HG03439 (cell line): Measurements from ENCODE around the gene CCDC24.
A peak's percentile ranks its signal among the peaks of the same experiment; 100 is the strongest.

ENCODE experiments used
- ATAC-seq: cut with Tn5 transposase; IDR thresholded peaks from one replicate; pipeline ENCODE4 v1.9.1; 2021; ENCODE audit warnings: mild to moderate bottlenecking, moderate library complexity; ENCODE audit not compliant: unreplicated experiment

CCDC24 gene

DNA sequence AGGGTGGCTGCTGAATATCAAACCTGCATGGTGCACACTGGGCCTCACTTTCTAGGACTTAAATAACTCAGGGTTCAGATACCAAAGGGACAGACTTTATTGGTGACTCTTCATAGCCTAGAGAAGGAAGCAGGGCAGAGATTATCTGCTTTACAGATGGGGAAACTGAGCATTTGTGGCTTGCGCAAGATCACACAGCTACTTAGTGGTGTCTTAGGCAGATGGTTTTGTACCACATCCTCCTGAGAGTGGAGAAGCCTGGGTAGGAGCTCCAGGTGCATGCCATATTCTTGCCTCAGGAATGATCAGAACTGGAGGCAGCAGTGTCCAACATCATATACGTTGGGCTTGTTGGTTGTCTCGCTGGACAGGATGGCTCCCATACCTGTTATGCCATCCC, 28.4 kb upstream of the CCDC24 start:
- ATAC-seq: no peak

DNA sequence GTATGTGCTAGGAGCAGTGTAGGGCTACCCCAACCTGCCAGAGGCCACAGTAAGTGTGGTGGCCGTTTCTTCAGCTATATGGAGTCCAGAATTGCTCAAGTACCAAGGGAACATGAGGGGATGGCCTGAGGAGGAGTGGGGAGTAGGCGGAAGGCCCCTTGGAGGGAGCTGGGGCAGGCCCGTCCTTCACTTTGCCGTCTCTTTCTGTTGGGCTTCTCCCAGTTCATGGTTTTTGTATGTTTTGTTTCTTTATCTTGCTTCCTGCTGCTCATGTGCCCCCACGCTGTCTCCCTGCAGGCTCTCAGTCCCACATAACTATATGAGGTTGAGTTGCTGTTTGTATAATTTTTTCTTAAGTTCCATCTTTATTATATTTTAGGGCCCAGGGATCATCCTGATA, 27.5 kb upstream of the CCDC24 start:
- ATAC-seq: no peak

DNA sequence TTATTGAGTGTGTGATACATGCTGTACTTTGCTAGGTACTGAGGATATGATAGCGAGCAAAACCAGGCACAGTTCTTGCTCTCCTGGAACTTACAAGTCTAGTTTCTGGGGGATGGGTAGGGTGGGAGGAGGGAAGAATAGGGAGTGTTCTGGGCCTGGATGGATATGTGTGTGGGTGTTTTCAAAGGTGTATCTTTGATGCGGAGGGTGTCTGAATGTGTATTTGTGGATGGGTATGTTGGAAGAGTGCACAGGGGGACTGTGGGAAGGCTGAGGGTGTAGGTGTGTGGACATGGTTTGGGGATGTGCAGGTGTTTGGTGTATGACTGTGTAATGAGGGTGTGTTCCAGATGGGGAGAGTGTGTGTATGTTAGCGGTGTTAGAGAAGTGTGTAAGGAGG, 26.1 kb upstream of the CCDC24 start:
- no peak for ATAC-seq

DNA sequence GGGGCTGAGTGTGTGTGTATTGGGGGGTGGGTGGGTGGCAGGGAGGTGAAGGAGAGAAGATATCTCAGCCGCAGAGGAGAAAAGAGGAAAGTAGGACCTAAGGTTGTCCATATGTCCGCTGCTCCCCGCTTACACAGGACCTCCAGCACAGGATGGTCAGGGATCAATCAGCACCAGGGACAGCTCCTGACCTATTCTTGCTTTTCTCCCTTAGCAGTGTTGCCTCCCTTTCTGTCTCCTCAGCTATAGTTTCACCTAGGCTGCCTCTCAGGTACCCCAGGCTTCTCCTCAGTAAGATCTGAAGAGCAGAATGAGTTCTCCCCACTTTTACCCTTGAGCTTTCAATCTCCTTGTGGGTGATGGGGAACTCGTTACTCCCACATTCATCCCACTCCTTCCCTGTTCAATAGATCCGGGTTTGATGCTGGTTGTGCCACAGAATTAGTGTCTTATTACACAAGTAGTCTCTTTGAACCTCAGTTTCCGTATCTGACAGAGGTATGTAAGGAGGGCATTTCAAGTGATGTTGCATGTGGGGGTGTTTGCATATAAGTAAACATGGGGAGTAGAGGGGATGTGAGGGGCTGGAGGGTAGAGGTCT, 23.0 kb upstream of the CCDC24 start:
- no peak for ATAC-seq

DNA sequence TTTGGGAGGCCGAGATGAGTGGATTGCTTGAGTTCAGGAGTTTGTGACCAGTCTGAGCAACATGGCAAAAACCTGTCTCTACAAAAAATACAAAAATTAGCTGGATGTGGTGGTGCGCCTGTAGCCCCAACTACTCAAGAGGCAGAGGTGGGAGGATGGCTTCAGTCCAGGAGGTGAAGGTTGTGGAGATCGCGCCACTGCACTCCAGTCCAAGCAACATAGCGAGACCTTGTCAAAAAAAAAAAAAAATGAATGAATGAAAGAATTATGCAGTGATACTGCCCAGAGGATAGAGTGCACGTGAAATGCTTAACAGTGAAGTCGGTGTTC, 22.0 kb upstream of the CCDC24 start:
- no peak for ATAC-seq

DNA sequence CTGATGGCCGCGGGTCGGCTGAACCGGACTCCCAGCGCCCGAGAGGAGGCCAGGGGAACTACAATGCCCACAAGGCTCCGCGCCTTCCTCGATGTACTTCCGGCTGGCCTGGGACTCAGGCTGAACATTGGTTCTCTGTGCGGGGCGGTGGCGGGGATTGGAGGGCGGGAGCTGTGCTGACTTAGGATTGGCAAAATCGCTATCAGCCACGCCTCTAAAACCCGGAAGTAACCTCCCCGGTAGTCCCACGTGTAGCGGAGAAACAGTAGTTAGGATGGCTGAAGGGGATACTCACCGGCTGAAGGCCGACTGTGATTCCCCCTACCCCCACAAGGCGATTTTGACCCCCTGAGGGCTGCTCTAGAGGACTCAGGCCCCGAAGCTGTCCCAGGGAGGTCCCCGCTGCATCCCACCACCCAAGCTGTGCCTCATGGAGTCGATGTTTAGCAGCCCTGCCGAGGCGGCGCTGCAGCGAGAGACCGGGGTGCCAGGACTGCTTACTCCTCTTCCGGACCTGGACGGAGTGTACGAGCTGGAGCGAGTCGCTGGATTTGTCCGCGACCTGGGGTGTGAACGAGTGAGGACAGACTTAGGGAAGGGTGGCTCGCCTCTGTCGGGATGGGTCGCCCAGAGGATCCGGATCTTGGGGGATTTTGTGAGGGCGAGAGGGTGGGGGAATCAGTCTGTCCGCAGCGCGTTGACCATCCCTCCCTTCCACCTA, 21.5 kb upstream of the CCDC24 start, which contains the start of gene DPH2:
TSS of gene DPH2 (plus strand) at position 265 of the 721 bp plus-strand sequence. CDS start at position 431, 166 bp downstream.
- peak; percentile 66 for ATAC-seq

DNA sequence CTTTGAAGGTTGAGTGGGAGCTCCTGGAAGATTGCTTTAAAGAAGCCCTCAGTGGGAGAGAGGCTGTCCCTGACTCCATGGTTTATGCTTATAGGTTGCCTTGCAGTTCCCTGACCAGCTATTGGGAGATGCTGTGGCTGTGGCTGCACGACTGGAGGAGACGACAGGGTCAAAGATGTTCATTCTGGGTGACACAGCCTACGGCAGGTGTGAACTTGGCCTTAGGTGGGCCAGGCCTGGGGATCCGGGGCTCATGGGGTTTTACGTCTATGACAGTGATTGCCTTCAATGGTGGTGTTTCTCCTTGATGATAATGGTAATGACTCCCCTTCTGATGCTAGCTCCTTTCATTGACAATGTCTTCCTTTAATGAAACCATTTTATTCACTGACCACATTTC, 20.9 kb upstream of the CCDC24 start:
- ATAC-seq: no peak

DNA sequence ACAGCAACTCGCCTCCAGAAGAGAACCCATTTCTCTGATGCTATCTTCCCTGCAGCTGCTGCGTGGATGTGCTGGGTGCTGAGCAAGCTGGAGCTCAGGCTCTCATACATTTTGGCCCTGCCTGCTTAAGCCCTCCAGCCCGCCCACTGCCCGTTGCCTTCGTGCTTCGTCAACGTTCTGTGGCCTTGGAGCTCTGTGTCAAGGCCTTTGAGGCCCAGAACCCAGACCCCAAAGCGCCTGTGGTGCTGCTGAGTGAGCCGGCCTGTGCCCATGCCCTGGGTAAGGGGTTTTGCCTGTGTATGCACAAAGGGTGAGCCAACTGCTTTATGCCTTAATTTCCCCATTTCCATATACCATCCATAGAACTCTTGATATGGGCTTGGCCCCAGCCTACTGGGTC, 20.5 kb upstream of the CCDC24 start:
- no peak for ATAC-seq

DNA sequence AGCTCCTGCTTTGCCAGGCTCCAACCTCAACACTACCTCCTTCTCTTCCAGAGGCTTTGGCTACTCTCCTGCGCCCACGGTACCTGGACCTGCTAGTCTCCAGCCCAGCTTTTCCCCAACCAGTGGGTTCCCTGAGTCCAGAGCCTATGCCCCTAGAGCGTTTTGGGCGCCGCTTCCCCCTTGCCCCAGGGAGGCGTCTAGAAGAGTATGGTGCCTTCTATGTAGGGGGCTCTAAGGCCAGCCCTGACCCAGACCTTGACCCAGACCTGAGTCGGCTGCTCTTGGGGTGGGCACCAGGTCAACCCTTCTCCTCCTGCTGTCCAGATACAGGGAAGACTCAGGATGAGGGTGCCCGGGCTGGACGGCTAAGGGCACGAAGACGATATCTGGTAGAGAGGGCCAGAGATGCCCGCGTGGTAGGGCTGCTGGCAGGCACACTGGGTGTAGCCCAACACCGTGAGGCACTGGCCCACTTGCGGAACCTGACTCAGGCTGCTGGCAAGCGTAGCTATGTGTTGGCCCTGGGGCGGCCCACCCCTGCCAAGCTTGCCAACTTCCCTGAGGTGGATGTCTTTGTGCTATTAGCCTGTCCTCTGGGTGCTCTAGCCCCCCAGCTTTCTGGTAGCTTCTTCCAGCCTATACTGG, 19.9 kb upstream of the CCDC24 start:
- no peak for ATAC-seq

DNA sequence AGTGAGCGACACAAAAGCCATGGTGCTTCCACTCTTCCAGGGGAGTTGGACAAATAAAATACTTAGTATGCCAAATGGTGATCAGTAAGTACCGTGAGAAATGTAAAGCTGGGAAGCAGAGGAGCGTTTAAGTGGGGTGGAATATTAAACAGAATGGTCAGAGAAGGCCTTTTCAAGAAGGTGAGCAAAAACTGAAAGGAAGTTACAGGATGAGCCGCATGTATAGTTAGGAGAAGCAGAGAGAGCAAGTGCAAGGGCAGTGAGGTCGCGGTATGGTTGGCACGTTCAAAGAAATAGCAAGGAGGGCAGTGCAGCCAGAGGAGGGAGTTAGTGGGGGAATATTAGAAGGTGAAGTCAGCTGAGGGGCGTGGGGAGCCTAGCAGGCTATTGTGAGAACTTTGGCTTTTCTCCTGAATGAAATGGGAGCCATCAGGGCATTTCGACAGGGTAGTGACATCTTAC, 17.4 kb upstream of the CCDC24 start:
- ATAC-seq: no peak

DNA sequence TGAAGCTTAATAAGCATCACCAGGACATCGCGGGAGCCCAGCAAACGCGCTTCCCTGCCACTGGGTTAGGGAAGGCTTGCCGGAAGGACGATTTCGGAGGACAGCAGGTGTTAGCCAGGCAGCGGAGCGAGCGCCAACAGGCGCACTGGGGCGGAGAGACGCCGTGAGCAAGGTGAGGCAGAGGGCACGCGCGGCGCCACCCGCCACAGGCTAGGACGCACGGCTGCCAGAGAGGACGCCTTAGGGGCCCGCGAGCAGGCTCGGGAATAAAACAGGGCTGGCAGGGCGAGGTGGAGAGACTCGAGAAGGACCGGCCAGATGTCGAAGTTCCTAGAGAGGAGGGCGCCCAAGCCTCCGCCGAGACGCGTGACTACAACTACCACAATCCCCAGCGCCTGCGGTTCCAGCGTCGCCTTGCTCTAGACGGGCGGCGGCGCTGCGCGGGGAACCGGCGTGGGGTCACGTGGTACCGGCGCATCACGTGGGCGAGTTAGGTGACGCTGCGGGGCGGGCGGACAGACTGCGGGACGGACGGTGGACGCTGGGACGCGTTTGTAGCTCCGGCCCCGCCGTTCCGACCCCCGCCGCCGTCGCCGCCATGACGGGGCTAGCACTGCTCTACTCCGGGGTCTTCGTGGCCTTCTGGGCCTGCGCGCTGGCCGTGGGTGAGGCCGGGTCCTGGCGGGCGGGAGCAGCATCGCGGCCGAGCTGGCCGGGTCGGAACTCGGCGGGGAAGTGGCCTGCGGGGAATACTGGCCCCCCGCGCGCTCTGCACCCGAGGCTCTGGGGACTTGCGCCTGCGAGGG, 16.8 kb upstream of the CCDC24 start, which contains the start of gene ATP6V0B:
TSS of gene ATP6V0B (plus strand) at position 518 of the 806 bp plus-strand sequence. CDS start at position 599, 81 bp downstream.
- peak; percentile 63 for ATAC-seq

DNA sequence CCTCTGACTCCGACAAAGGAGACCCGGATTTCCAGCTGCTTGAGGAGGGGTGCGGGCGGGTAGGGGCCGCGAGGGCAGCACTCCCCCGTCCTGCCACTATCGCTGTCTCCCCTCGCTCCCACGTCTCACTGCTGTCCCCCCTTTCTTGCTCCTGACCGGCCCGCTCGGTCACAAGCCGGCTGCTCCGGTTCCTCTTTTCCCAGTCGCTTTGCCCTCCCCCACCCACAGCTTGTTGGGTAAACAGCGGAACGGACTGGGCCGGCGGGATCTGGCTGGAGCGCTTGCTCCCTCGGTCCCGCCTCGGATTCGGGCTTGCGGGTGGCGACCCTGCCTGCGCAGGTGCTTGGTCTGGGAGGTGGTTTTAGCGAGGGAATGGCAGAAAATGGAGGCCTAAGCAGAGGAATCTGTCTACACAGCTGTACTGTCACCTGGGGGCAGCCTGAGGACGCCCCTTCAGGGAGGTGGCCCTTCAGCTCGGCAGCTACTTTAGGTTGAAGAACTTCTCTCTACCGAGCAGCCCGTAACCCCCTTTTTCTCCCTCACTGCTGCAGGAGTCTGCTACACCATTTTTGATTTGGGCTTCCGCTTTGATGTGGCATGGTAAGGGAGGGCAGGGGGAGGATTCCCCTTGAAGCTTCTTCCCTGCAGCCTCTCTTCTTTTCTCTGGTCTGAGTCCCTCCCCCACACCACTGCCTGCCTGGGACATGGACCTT, 16.0 kb upstream of the CCDC24 start:
- ATAC-seq: no peak

DNA sequence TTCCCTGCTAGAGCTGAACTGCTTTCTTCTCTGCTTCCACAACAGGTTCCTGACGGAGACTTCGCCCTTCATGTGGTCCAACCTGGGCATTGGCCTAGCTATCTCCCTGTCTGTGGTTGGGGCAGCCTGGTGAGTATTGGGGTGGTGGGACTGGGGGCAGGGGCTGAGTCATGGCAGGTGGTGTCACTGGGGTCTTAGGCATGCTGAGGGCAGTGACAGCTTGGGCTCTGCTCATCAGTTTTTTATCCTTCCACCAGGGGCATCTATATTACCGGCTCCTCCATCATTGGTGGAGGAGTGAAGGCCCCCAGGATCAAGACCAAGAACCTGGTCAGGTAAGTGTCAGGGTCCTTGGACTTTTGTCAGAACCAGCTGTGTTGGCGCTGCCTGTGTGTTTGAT, 15.4 kb upstream of the CCDC24 start:
- no peak for ATAC-seq

DNA sequence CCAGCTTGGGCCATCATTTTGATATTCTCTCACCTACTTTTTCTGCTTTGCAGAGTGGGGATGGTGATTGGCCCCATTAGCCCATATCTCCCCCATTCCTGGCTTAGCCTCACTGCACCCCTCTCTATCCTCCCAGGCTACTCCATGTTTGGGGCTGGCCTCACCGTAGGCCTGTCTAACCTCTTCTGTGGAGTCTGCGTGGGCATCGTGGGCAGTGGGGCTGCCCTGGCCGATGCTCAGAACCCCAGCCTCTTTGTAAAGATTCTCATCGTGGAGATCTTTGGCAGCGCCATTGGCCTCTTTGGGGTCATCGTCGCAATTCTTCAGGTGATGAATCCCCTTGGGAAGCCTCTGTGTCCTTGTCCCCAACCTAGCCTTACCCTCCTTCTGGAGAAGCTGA, 14.5 kb upstream of the CCDC24 start:
- no peak for ATAC-seq

DNA sequence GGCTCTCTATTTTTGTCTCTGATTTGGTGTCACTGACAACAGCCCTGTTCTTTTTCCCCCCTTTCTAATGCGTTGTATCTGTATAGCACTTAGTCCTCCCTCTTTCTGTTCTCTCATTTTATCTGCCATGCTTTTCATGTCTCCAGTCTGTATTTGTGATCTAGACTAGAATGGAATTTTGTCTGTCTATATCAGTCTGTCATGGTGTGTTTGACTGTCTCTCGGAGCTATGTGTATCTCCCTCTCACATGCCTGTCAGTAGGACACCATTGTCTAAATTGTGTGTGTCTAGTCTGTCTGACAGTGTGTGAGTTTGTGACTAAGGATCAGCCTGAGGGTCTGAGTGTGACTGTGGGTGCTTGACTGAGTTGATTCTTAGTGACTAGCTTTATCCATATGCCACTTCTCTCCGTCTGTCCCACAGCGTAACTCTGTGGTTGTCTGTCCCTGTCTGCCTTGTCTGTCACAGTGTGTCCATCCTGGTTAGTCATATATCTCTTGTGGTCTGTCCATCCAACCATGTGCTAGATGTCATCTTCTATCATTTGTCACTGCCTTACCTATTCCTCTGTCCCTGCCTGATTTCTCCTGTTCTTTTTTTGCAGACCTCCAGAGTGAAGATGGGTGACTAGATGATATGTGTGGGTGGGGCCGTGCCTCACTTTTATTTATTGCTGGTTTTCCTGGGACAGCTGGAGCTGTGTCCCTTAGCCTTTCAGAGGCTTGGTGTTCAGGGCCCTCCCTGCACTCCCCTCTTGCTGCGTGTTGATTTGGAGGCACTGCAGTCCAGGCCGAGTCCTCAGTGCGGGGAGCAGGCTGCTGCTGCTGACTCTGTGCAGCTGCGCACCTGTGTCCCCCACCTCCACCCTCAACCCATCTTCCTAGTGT, 13.8 kb upstream of the CCDC24 start:
- no peak for ATAC-seq

DNA sequence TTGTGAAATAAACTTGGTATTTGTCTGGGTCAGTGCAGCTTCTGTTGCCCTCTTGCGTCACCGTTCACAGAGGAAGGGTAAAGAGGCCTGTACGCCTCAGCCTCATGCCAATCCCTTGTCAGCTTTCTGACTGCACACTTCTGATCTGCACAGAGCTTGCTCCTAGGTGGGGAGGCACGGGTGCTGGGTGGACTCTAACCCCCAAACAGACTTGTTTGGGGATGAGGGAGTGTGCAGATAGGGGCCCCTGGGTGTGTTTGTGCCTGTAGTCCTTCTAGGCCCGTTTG, 13.2 kb upstream of the CCDC24 start:
- ATAC-seq: no peak

DNA sequence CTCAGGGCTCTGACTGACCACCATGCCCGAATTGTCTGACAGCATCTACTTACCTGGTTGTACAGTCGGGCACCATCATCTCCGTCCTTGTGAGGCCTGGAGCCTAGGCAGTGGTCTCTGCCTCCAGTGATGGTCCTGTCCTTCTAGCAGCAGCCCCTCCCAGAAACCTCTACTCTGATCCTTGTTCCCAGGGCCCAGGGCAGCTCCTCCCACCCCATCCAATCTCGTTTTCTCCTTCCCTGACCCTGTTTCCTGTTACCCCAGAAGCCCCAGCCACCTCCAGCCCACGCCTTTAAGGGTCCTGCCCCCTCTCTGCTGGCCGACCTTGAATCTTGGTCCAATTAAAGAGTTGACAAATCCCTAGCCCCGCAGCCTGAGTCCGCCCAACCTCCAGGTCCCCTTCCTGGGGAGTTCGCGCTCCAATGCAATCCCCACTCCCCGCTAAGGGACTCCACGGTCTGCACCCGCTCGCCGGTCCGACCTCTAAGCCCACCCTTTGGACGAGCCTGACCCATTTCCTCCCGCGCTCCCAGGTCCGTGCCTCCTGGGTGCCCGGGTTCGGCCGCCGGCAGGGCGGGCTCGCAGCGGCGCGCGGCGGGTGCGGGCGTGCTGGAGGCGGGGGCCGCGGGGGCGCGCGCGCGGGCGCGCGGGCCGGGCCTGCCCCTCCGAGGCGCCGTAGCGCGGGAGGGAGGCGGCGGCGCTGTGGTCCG, 12.7 kb upstream of the CCDC24 start, which contains the start of gene B4GALT2:
TSS of gene B4GALT2 (plus strand) at position 660 of the 710 bp plus-strand sequence. CDS start 1,951 bp downstream, outside the sequence.
- no peak for ATAC-seq

DNA sequence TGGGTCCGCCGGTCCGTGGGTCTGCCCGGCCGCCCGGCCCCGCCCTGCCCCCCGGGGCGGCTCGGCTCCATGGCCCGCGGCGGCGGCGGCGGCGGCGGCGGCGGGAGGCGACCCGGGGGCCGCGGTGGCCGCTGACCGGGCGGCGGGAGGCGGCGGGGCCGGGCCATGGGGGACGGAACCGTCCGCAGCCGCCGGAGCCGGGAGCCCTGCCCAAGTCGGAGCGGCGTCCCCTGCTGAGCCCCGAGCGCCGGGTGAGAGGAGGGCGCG, 12.2 kb upstream of the CCDC24 start:
- no peak for ATAC-seq

DNA sequence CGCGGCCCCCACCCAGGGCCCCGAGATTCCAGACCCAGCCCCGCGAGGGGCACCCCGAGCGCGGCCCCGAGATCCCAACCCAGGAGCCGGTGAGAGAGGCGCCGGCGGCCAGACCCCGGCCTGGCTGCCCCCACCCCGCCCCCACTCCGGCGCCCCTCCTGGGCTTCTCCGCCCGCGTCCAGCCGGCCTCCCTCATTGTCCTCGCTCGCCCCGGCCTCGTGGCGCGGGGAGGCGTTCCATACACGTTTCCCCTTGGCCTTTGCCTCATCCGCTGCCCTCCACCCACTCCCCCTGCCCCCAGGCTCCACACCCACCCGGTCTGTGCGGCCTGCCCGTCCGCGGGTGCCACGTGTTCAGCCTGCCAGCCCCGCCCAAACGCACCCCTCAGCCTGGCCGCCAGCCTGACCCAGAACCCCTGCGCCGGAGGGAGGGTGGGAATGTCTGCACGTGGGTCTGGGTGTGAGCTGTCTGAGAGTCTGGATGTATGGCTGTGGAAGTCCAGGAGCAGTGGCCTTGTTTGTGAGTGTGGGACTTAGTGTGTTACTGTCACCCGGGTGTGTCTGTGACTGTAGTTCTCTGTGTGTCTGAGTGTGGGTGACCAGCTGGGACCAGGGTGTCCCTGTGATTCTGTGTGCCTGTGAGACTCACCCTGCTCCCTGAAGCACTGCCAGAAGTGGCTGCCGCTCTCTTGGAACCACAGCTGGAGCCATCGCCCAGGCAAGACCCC, 11.7 kb upstream of the CCDC24 start:
- ATAC-seq: no peak
